ENCODE data around the gene ROR2. TPM values are rescaled to one million over a fixed set of nuclear protein-coding genes. Genes with fewer than 3 reads are reported as not detected.

Gene ROR2
- total RNA-seq, 4 donors from 2014 or later = 37.4 to 71.8 (median 59.4) TPM

- Histone ChIP-seq H3K36me3 (no peaks in the 10 kb centered on the region), H3K27me3 (no peaks in the 10 kb centered on the region), H3K4me1 (peaks cover 0 to 86% (median 80%) of the 10 kb centered on the region in 4 donors), H3K4me3 (no peak overlapping the region), H3K9me3 (no peaks in the 10 kb centered on the region), H3K27ac (replicated peaks in 1 of 4) (peak overlapping the region in 3 of 4 donors; percentile 41 to 79 (median 44))
- WGBS = 95% methylated on average over 20 of the region's 26 CpGs
- DNase-seq (ENCODE audit: extremely low spot score) = no peak
- TF ChIP-seq CTCF (IDR thresholded peaks at IDR 0.05) (no peak), EP300 (IDR thresholded peaks at IDR 0.05) (no peak), POLR2AphosphoS5 (IDR thresholded peaks at IDR 0.05) (no peak), POLR2A (IDR thresholded peaks at IDR 0.05; ENCODE audit: low read depth) (no peak)
- intact Hi-C loops (cut with DNase I) = no loop called here
These were observed 139.6 kb downstream of the ROR2 start for GRCh38 chr9:91810286-91810905.

- WGBS = 72% methylated on average over 16 of the region's 24 CpGs
- Histone ChIP-seq H3K27ac (replicated peaks in 1 of 4) (peak overlapping the region in 3 of 4 donors; percentile 34 to 41 (median 39)), H3K4me3 (no peak overlapping the region), H3K36me3 (no peaks in the 10 kb centered on the region), H3K9me3 (no peaks in the 10 kb centered on the region), H3K27me3 (no peaks in the 10 kb centered on the region), H3K4me1 (peaks cover 0 to 88% (median 82%) of the 10 kb centered on the region in 4 donors)
- no peak for DNase-seq (ENCODE audit: extremely low spot score)
- TF ChIP-seq POLR2A (IDR thresholded peaks at IDR 0.05; ENCODE audit: low read depth) (no peak), POLR2AphosphoS5 (IDR thresholded peaks at IDR 0.05) (no peak), EP300 (IDR thresholded peaks at IDR 0.05) (no peak), CTCF (IDR thresholded peaks at IDR 0.05) (no peak)
- intact Hi-C loops (cut with DNase I) = no loop called here
These were observed 140.3 kb downstream of the ROR2 start for GRCh38 chr9:91809581-91810285.

- DNase-seq (ENCODE audit: extremely low spot score) = no peak
These were observed 142.3 kb downstream of the ROR2 start for GRCh38 chr9:91807643-91808246.

GRCh38 chr9:91805031-91805430 is 145.0 kb downstream of the ROR2 start:
- H3K27me3 ChIP-seq = no peaks in the 10 kb centered on the region
- DNase-seq (ENCODE audit: extremely low spot score) = no peak
- no peak for TF ChIP-seq POLR2A (IDR thresholded peaks at IDR 0.05; ENCODE audit: low read depth)
- H3K27ac ChIP-seq (replicated peaks in 1 of 4) = peak overlapping the region in 3 of 4 donors; percentile 27 to 51 (median 33)
- intact Hi-C loops (cut with DNase I) = no loop called here
- H3K4me3 ChIP-seq = no peak overlapping the region
- 76% methylated on average over 4 of the region's 5 CpGs for WGBS
- no peaks in the 10 kb centered on the region for H3K36me3 ChIP-seq
- H3K4me1 ChIP-seq = peaks cover 3 to 91% (median 83%) of the 10 kb centered on the region in 4 donors
- H3K9me3 ChIP-seq = no peaks in the 10 kb centered on the region

More at GRCh38 chr9:91807643-91808246, 142.3 kb downstream of the ROR2 start:
- Histone ChIP-seq H3K27ac (replicated peaks in 1 of 4) (peak overlapping the region; percentile 32 to 62 (median 56)), H3K36me3 (no peaks in the 10 kb centered on the region), H3K27me3 (no peaks in the 10 kb centered on the region), H3K4me3 (no peak overlapping the region), H3K9me3 (no peaks in the 10 kb centered on the region), H3K4me1 (peaks cover 0 to 93% (median 82%) of the 10 kb centered on the region in 4 donors)
- TF ChIP-seq POLR2AphosphoS5 (IDR thresholded peaks at IDR 0.05) (peak in 1 of 2 donors; percentile 22), EP300 (IDR thresholded peaks at IDR 0.05) (no peak)
- WGBS = 55% methylated on average over 8 of the region's 8 CpGs
- intact Hi-C loops (cut with DNase I) = no loop called here

GRCh38 chr9:91803970-91804752 is 145.9 kb downstream of the ROR2 start:
- WGBS = 84% methylated on average over 9 of the region's 13 CpGs
- no peak overlapping the region for H3K4me3 ChIP-seq
- TF ChIP-seq CTCF (IDR thresholded peaks at IDR 0.05) (no peak), POLR2A (IDR thresholded peaks at IDR 0.05; ENCODE audit: low read depth) (no peak), EP300 (IDR thresholded peaks at IDR 0.05) (no peak), POLR2AphosphoS5 (IDR thresholded peaks at IDR 0.05) (no peak)
- no peaks in the 10 kb centered on the region for H3K9me3 ChIP-seq
- H3K36me3 ChIP-seq = no peaks in the 10 kb centered on the region
- H3K27ac ChIP-seq (replicated peaks in 1 of 4) = peak overlapping the region in 3 of 4 donors; percentile 20 to 68 (median 33)
- peaks cover 5 to 91% (median 83%) of the 10 kb centered on the region in 4 donors for H3K4me1 ChIP-seq
- no peak for DNase-seq (ENCODE audit: extremely low spot score)
- no peaks in the 10 kb centered on the region for H3K27me3 ChIP-seq
- intact Hi-C loops (cut with DNase I) = no loop called here
